ENCODE results near the gene USP46.

DNA sequence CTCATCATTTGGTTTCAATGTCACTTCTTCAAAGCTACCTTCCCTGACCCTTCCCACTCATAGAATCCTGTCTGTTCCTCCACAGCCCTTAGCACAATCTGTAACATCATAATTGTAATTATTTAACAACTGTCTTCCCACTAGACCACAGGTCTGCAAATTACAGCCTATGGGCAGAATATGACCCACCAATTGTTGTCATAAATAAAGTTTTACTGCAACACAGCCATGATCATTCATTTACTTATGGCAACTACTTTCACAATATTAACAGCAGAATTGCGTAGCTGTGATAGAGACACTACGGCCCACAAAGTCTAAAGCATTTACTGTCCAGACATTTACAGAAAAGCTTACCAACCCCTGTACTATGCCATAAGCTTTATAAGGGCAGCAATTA lies 15.9 kb downstream of the USP46 start:
- TF ChIP-seq POU5F1 (IDR thresholded peaks at IDR 0.05; ENCODE audit: low read depth, low read length), result no peak
- TF ChIP-seq, protein P1, sequence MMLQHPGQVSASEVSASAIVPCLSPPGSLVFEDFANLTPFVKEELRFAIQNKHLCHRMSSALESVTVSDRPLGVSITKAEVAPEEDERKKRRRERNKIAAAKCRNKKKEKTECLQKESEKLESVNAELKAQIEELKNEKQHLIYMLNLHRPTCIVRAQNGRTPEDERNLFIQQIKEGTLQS (IDR thresholded peaks at IDR 0.05; ENCODE audit: insufficient read depth, low read depth, low read length), result no peak
- TF ChIP-seq, protein P2, sequence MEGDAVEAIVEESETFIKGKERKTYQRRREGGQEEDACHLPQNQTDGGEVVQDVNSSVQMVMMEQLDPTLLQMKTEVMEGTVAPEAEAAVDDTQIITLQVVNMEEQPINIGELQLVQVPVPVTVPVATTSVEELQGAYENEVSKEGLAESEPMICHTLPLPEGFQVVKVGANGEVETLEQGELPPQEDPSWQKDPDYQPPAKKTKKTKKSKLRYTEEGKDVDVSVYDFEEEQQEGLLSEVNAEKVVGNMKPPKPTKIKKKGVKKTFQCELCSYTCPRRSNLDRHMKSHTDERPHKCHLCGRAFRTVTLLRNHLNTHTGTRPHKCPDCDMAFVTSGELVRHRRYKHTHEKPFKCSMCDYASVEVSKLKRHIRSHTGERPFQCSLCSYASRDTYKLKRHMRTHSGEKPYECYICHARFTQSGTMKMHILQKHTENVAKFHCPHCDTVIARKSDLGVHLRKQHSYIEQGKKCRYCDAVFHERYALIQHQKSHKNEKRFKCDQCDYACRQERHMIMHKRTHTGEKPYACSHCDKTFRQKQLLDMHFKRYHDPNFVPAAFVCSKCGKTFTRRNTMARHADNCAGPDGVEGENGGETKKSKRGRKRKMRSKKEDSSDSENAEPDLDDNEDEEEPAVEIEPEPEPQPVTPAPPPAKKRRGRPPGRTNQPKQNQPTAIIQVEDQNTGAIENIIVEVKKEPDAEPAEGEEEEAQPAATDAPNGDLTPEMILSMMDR (IDR thresholded peaks at IDR 0.05; ENCODE audit: control extremely low read depth in 1 of 3, insufficient read depth in 1 of 3, low read depth in 1 of 3, low read length in 3 of 3), result no peak
